Activated CD8-positive, alpha-beta memory T cell treated with anti-CD3 and anti-CD28 coated beads, Interleukin-2, amount 10 ng/mL, durations not matched to agents 7 days and 5 days (primary cell): ENCODE measurements around the gene HES4. TPM values are rescaled to one million over a fixed set of nuclear protein-coding genes. Genes with fewer than 3 reads are reported as not detected.

Source experiments
- ATAC-seq: fragments of 150-1000 bp; cut with Tn5 transposase; one replicate; pipeline ENCODE4 v1.10.0; 2021; ENCODE audit warnings: moderate library complexity
- CTCF ChIA-PET: fragments of 350-600 bp; sonication (Branson Sonifier 250); formaldehyde crosslinking; loops from one replicate; lab custom pipeline; 2021; ENCODE audit warnings: antibody characterized with exemption; lab: Charles Lee
- DNase-seq: peaks from one replicate; pipeline ENCODE4 v3.0.0-alpha.2; 2020
- H3K27ac Mint-ChIP-seq: one replicate; pipeline ENCODE4 v1.8.0; 2021; ENCODE audit warnings: mild to moderate bottlenecking, mixed read lengths
- H3K27me3 Mint-ChIP-seq: one replicate; pipeline ENCODE4 v1.8.0; 2021; ENCODE audit warnings: mixed read lengths
- H3K36me3 Mint-ChIP-seq: one replicate; pipeline ENCODE4 v1.8.0; 2021; ENCODE audit warnings: mild to moderate bottlenecking, mixed read lengths
- H3K4me1 Mint-ChIP-seq: one replicate; pipeline ENCODE4 v1.8.0; 2021; ENCODE audit warnings: mixed read lengths
- H3K4me3 Mint-ChIP-seq: one replicate; pipeline ENCODE4 v1.8.0; 2021; ENCODE audit warnings: mild to moderate bottlenecking, moderate library complexity, mixed read lengths
- H3K9me3 Mint-ChIP-seq: one replicate; pipeline ENCODE4 v1.8.0; 2022; ENCODE audit warnings: low read depth, mixed read lengths
- total RNA-seq, 2 experiments: library from RNA; stranded (reverse); gene quantifications; one replicate each; pipeline ENCODE4 v1.2.3, GENCODE V29; 2021

HES4 gene
- total RNA-seq, 2 experiments from 2014 or later = 0.61 to 1.6 TPM

DNA sequence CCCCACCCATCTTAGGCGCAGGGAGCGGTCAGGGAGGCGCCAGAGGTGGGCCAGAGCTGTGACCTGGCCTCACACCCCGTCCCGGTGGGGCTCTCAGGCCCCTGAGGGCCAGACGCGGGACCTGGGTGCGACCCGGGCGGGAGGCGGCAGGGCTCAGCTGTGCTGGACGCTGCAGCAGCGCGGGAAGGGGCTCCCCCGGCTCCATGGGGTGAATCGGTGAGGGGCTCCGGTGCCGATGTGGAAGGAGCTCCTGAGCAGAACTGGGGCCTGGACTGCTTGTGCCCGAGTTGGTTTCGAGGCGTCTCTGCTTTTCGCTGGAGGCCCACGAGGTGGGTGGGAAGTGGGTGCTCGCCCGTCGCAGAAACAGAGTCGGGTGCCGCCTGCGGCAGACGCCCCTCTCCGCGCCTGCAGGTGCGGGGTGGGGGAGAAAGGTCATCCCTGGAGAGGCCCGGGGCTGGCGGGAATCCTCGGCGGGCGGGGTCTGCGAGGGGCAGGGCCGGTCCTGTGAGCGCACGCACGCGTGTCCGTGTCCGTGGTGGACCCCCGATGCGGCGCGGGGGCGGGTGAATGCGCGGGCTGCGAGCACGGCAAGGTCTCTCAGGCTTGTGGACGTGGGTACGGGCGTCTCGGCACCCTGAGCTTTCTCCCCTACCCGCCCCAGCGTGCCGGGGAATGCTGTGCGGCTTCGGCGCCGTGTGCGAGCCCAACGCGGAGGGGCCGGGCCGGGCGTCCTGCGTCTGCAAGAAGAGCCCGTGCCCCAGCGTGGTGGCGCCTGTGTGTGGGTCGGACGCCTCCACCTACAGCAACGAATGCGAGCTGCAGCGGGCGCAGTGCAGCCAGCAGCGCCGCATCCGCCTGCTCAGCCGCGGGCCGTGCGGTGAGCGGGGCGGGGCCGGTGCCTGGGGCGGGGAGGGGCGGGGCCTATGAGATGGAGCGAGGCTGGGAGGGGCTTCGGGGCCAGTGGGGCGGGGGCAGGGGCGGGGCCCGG is 40.4 kb upstream of the HES4 start:
- Mint-ChIP-seq H3K27ac (peak overlapping the region; percentile 69), H3K36me3 (no peaks in the 10 kb centered on the region), H3K4me3 (peak overlapping the region; percentile 68), H3K9me3 (no peaks in the 10 kb centered on the region), H3K4me1 (peaks cover 27% of the 10 kb centered on the region), H3K27me3 (peaks cover 5% of the 10 kb centered on the region)
- CTCF ChIA-PET = interaction anchor here (0.7 to 6.4 kb wide), 11 partner anchors 21 to 252 kb away, joined by 3 to 93 read pairs (median 6); partner anchors contain the start of gene ISG15
- DNase-seq (peak; percentile 91), ATAC-seq (peak; percentile 92)

DNA sequence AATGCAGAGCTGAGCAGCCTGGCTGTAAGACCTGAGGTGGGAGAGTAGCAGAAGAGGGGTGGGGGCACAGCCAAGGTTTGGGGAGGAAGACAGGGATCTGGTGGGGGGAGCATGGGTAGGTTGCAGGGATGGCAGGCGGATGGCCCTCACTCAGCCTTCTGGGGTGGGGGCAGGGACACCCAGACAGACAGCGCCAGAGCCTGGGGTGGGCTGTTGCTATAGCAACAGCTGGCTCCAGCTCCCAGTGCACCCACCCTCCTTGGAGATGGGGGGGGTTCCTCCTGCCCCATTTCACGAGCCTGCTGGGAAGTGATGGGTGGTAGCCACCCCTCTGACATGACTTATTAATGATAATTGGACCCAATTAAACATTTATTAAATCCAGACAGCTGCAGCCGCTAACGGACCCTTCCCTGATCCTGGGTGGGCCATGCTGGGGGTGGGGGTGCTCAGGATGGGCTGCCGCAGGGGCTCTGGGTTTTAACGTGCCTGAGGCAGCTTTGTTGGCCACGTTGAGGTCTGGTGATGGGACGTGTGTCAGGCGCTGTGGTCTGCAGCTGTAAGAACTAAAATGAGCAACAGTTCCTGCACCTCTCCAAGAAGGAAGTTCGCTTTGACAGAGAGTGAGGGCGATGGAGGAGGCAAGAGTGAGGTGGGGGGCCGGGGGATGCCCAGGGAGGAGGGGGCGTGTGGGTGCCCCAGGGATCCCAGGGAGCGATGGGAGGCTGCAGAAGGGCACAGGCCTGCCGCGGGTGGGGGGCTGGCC is 39.4 kb upstream of the HES4 start:
- H3K4me1 Mint-ChIP-seq = peaks cover 28% of the 10 kb centered on the region
- no peaks in the 10 kb centered on the region for H3K9me3 Mint-ChIP-seq
- CTCF ChIA-PET = interaction anchor here (0.7 to 6.4 kb wide), 10 partner anchors 20 to 1195 kb away, joined by 3 to 93 read pairs (median 6); partner anchors contain the start of gene ISG15
- no peaks in the 10 kb centered on the region for H3K36me3 Mint-ChIP-seq
- ATAC-seq (peak; percentile 31), DNase-seq (peak; percentile 80)
- H3K27ac Mint-ChIP-seq = peak overlapping the region; percentile 69
- H3K4me3 Mint-ChIP-seq = peak overlapping the region; percentile 68
- H3K27me3 Mint-ChIP-seq = peaks cover 7% of the 10 kb centered on the region

- Mint-ChIP-seq H3K27me3 (peaks cover 7% of the 10 kb centered on the region), H3K9me3 (no peaks in the 10 kb centered on the region), H3K36me3 (no peaks in the 10 kb centered on the region), H3K4me3 (no peak overlapping the region), H3K27ac (peak overlapping the region; percentile 1), H3K4me1 (peaks cover 28% of the 10 kb centered on the region)
- no peak for ATAC-seq
- no peak for DNase-seq
- CTCF ChIA-PET = interaction anchor here (2.0 to 6.4 kb wide), 3 partner anchors 22 to 212 kb away, joined by 7 to 93 read pairs (median 7); partner anchors contain the start of gene ISG15
These were observed 38.8 kb upstream of the HES4 start for GRCh38 chr1:1038694-1039093.

- H3K27ac Mint-ChIP-seq = no peak overlapping the region
These were observed 37.8 kb upstream of the HES4 start for GRCh38 chr1:1037366-1038327.

GRCh38 chr1:1035291-1035943 is 35.5 kb upstream of the HES4 start:
- no peak for ATAC-seq
- no peaks in the 10 kb centered on the region for H3K36me3 Mint-ChIP-seq
- peaks cover 31% of the 10 kb centered on the region for H3K4me1 Mint-ChIP-seq
- H3K9me3 Mint-ChIP-seq = no peaks in the 10 kb centered on the region
- DNase-seq = no peak
- H3K27me3 Mint-ChIP-seq = peaks cover 16% of the 10 kb centered on the region
- H3K4me3 Mint-ChIP-seq = no peak overlapping the region
- H3K27ac Mint-ChIP-seq = no peak overlapping the region
- CTCF ChIA-PET = interaction anchor here (6.4 kb wide), 1 partner anchor 26 kb away, joined by 93 read pairs; no protein-coding TSS in a partner anchor

More at GRCh38 chr1:1037366-1038327, 37.8 kb upstream of the HES4 start:
- H3K4me3 Mint-ChIP-seq = no peak overlapping the region
- H3K27me3 Mint-ChIP-seq = peaks cover 7% of the 10 kb centered on the region
- CTCF ChIA-PET = interaction anchor here (6.4 kb wide), 1 partner anchor 24 kb away, joined by 93 read pairs; no protein-coding TSS in a partner anchor
- H3K36me3 Mint-ChIP-seq = no peaks in the 10 kb centered on the region
- no peak for ATAC-seq
- peaks cover 29% of the 10 kb centered on the region for H3K4me1 Mint-ChIP-seq
- H3K9me3 Mint-ChIP-seq = no peaks in the 10 kb centered on the region
- DNase-seq = no peak

GRCh38 chr1:1034439-1034781 is 34.5 kb upstream of the HES4 start:
- peaks cover 16% of the 10 kb centered on the region for H3K27me3 Mint-ChIP-seq
- H3K4me3 Mint-ChIP-seq = no peak overlapping the region
- no peaks in the 10 kb centered on the region for H3K36me3 Mint-ChIP-seq
- CTCF ChIA-PET = interaction anchor here (1.0 to 4.0 kb wide), 6 partner anchors 25 to 257 kb away, joined by 3 to 40 read pairs (median 6); no protein-coding TSS in a partner anchor
- no peak for DNase-seq
- peaks cover 24% of the 10 kb centered on the region for H3K4me1 Mint-ChIP-seq
- ATAC-seq = no peak
- no peak overlapping the region for H3K27ac Mint-ChIP-seq
- no peaks in the 10 kb centered on the region for H3K9me3 Mint-ChIP-seq

- H3K27ac Mint-ChIP-seq = no peak overlapping the region
- peaks cover 16% of the 10 kb centered on the region for H3K27me3 Mint-ChIP-seq
- ATAC-seq (peak; percentile 2), DNase-seq (no peak)
- H3K9me3 Mint-ChIP-seq = no peaks in the 10 kb centered on the region
- CTCF ChIA-PET = interaction anchor here (0.8 to 4.0 kb wide), 18 partner anchors 10 to 536 kb away, joined by 3 to 40 read pairs (median 4); partner anchors contain the start of genes AGRN and ISG15
- H3K4me3 Mint-ChIP-seq = no peak overlapping the region
- no peaks in the 10 kb centered on the region for H3K36me3 Mint-ChIP-seq
- peaks cover 19% of the 10 kb centered on the region for H3K4me1 Mint-ChIP-seq
These were observed 34.0 kb upstream of the HES4 start for GRCh38 chr1:1033731-1034438.

DNA sequence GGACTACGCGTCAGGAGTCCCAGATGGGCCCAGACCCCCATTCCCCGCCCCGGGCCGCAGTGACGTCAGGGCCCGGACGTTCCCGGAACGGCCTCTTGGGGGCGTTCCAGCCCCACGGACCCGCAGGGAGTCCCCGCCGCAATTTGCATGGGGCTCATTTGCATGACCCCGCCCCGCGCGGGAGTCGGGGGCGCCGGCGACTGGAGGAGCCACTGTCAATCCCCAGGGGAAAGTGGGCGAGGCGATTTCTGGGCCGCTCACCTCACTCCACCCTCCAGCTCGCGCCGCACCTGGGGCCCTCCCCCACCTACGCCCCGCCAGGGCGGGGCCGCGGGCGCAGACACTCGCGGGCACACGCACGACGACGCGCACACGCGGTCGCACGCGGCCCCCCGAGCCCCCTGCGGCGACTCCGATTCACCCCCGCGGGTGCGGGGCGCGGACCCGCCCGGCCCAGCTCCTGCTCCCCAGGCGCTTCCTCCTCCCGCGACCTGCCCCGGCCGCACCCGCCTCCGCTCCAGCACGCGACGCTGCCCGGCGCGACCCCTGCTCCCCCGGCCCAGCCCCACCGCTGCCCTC is 33.2 kb upstream of the HES4 start:
- DNase-seq (peak; percentile 94), ATAC-seq (peak; percentile 94)
- Mint-ChIP-seq H3K27me3 (peaks cover 16% of the 10 kb centered on the region), H3K9me3 (no peaks in the 10 kb centered on the region), H3K36me3 (no peaks in the 10 kb centered on the region), H3K4me1 (peaks cover 12% of the 10 kb centered on the region), H3K27ac (no peak overlapping the region), H3K4me3 (no peak overlapping the region)
- CTCF ChIA-PET = interaction anchor here (0.8 to 4.0 kb wide), 18 partner anchors 11 to 537 kb away, joined by 3 to 40 read pairs (median 4); partner anchors contain the start of genes AGRN and ISG15

- Mint-ChIP-seq H3K4me1 (peaks cover 9% of the 10 kb centered on the region), H3K27ac (no peak overlapping the region), H3K9me3 (no peaks in the 10 kb centered on the region), H3K36me3 (no peaks in the 10 kb centered on the region), H3K4me3 (no peak overlapping the region), H3K27me3 (peaks cover 14% of the 10 kb centered on the region)
- ATAC-seq (no peak), DNase-seq (no peak)
- CTCF ChIA-PET = interaction anchor here (0.9 to 4.0 kb wide), 20 partner anchors 11 to 537 kb away, joined by 3 to 40 read pairs (median 4); partner anchors contain the start of genes AURKAIP1 and ISG15
These were observed 32.5 kb upstream of the HES4 start for GRCh38 chr1:1032424-1032823.

DNA sequence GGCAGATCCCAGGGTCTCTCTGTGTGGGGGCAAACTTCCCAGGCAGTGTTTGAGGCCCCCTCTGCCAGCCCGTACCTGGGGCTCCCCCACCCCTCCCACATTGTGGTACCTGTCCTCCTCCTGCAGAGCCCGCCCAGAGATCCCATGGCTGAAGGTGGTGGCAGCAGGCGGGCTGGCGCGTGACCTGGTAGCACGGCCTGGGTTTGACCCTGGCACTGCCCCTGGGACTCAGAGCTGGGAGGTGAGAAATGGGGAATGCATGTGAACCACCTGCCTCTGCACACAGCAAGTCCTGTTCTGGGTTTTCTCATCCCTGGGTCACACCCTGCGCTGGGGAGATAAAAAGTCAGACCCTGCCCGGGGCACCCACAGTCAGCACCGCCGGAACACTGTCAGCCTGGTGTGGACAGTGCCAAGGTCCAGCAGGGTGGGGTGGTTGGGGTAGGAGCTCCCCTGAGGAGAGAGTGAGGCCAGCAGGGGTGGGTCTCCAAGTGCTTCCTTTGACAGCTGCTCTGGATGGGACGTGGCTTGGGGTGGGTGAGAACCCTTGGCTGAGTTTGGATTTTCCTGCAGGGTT is 31.9 kb upstream of the HES4 start:
- Mint-ChIP-seq H3K9me3 (no peaks in the 10 kb centered on the region), H3K27me3 (peaks cover 11% of the 10 kb centered on the region), H3K4me3 (no peak overlapping the region), H3K36me3 (no peaks in the 10 kb centered on the region), H3K27ac (no peak overlapping the region), H3K4me1 (peaks cover 9% of the 10 kb centered on the region)
- no peak for DNase-seq
- no peak for ATAC-seq
- CTCF ChIA-PET = interaction anchor here (0.9 to 4.0 kb wide), 13 partner anchors 10 to 344 kb away, joined by 3 to 40 read pairs (median 6); partner anchors contain the start of genes AURKAIP1 and ISG15
